ENCODE measurements around the gene COP1. TPM values are rescaled to one million over a fixed set of nuclear protein-coding genes. Genes with fewer than 3 reads are reported as not detected.

The COP1 gene
- total RNA-seq, result 39.3 and 44.4 TPM in 2 replicates

GRCh38 chr1:176206961-176207902, at the start of gene COP1:
COP1 (minus strand) TSS chr1:176207286; CDS start chr1:176206978, 308 bp downstream.

Measured in smooth muscle cell of bladder (primary cell).